ENCODE data around the gene ACOT8. TPM values are rescaled to one million over a fixed set of nuclear protein-coding genes. Genes with fewer than 3 reads are reported as not detected.

The ACOT8 gene
- total and polyA plus RNA-seq, 2 donors (not counting 3 experiments of a cell fraction or from before 2014, with no cell fraction given) = 15.5 to 50.9 TPM

DNA sequence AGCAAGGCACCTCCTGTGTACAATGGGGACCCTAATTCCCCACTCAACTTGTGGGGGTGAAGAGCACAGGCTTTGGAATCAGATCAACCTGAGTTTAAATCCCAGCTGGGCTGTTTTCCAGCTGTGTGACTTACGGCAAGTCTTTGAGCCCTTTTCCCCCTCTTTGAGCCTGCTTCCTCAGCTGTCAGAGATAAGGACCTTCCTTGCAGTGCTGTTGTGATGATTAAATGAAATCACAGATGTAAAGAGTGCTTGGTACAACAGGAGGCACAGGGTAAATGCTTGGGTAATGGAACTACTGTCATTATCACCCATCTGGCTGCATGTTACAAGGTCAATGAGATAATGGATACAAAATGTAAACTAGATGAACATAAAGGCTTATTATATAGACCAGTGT is 20.4 kb downstream of the ACOT8 start:
- H3K36me3 ChIP-seq (ENCODE audit: control insufficient read depth in 2 of 2, extremely low read depth in 1 of 2, insufficient read depth in 2 of 2, low read length in 2 of 2) = peaks cover 0 to 13% of the 10 kb centered on the region in 2 experiments
- no peaks in the 10 kb centered on the region for H3K9me1 ChIP-seq (replicated peaks; ENCODE audit: control insufficient read depth, extremely low read depth, insufficient read depth, low read length)
- no peaks in the 10 kb centered on the region for H3K27me3 ChIP-seq (ENCODE audit: control insufficient read depth in 2 of 2, insufficient read depth in 2 of 2, low read length in 2 of 2)
- H3K4me2 ChIP-seq (ENCODE audit: insufficient read depth, low read length) = no peak overlapping the region
- no TSS peak for BruUV-seq (replicated peaks)
- peaks cover 20% of the 10 kb centered on the region for H3K4me1 ChIP-seq (ENCODE audit: control insufficient read depth, extremely low read depth, insufficient read depth, low read length)
- TF ChIP-seq POLR2A (IDR thresholded peaks at IDR 0.05; ENCODE audit: low read depth, low read length) (no peak), EZH2 (IDR thresholded peaks at IDR 0.05; ENCODE audit: borderline replicate concordance, low read depth, low read length, severe bottlenecking) (no peak), MYC (IDR thresholded peaks at IDR 0.05; ENCODE audit: low read depth, low read length) (no peak), FOS (IDR thresholded peaks at IDR 0.05; ENCODE audit: borderline replicate concordance, insufficient read depth, low read length) (no peak)
- FAIRE-seq (no peak), DNase-seq (ENCODE audit: low read depth, low spot score) (peak; percentile 69)
- POLR2A ChIA-PET = no interaction called here
- H3K27ac ChIP-seq (ENCODE audit: insufficient read depth, low read depth, low read length) = no peak overlapping the region
- no peak overlapping the region for H3K4me3 ChIP-seq (replicated peaks in 1 of 3; ENCODE audit: insufficient read depth in 1 of 3, low read depth in 1 of 3, low read length in 3 of 3)
- no peaks in the 10 kb centered on the region for H4K20me1 ChIP-seq (replicated peaks; ENCODE audit: control insufficient read depth, extremely low read depth, insufficient read depth, low read length)
- H2AFZ ChIP-seq (ENCODE audit: low read depth, low read length) = no peak overlapping the region
- no peaks in the 10 kb centered on the region for H3K79me2 ChIP-seq (ENCODE audit: control insufficient read depth, insufficient read depth, low read length)
- CTCF ChIA-PET = interaction anchor here (1.8 kb wide), 1 partner anchor 13 kb away, joined by 5 read pairs; no protein-coding TSS in a partner anchor
- intact Hi-C loops (cut with micrococcal nuclease) = no loop called here
- no peak overlapping the region for H3K9ac ChIP-seq (replicated peaks; ENCODE audit: extremely low read depth, insufficient read depth, low read length)
- H3K9me3 ChIP-seq (replicated peaks; ENCODE audit: control insufficient read depth, insufficient read depth, low read length) = no peaks in the 10 kb centered on the region
- dilution Hi-C loops (cut with MboI; ENCODE audit: extremely low pct_ligation_motif_present, low sequenced_read_pairs) = no loop called here

DNA sequence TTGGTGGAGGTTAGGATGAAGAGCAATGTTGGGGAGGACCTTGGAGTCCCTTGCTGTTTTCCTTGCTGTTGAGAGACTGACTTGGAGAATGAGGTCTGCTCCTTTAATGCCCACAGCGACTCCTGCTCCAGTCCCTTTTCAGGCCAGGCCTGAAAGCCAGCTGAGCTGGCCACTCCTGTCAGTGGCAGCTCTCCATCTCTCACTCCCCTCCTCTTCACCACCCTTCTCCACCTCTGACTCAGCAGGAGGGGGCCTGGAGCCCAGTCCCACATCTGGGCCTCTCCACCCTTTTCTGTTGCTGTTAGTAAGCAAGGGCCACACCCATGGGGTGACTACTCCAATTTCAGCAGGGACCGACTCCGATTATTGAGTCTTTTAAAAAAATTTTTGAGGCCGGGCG is 21.4 kb downstream of the ACOT8 start:
- H3K27me3 ChIP-seq (ENCODE audit: control insufficient read depth in 2 of 2, insufficient read depth in 2 of 2, low read length in 2 of 2) = no peaks in the 10 kb centered on the region
- dilution Hi-C loops (cut with MboI; ENCODE audit: extremely low pct_ligation_motif_present, low sequenced_read_pairs) (no loop called here), intact Hi-C loops (cut with micrococcal nuclease) (loop anchor here (2.0 kb wide), 1 partner anchor 55 kb away; the partner anchor contains the start of genes CTSA and NEURL2)
- peaks cover 0 to 6% of the 10 kb centered on the region in 2 experiments for H3K36me3 ChIP-seq (ENCODE audit: control insufficient read depth in 2 of 2, extremely low read depth in 1 of 2, insufficient read depth in 2 of 2, low read length in 2 of 2)
- no peak overlapping the region for H3K4me3 ChIP-seq (replicated peaks in 1 of 3; ENCODE audit: insufficient read depth in 1 of 3, low read depth in 1 of 3, low read length in 3 of 3)
- H3K9ac ChIP-seq (replicated peaks; ENCODE audit: extremely low read depth, insufficient read depth, low read length) = no peak overlapping the region
- no TSS peak for BruUV-seq (replicated peaks)
- ChIA-PET CTCF (no interaction called here), POLR2A (no interaction called here)
- H3K4me2 ChIP-seq (ENCODE audit: insufficient read depth, low read length) = no peak overlapping the region
- FAIRE-seq (no peak), DNase-seq (ENCODE audit: low read depth, low spot score) (no peak)
- TF ChIP-seq EZH2 (IDR thresholded peaks at IDR 0.05; ENCODE audit: borderline replicate concordance, low read depth, low read length, severe bottlenecking) (no peak), GATA2 (IDR thresholded peaks at IDR 0.05; ENCODE audit: insufficient read depth, insufficient read length, low read depth, low read length) (no peak), POLR2AphosphoS5 (IDR thresholded peaks at IDR 0.05; ENCODE audit: insufficient read depth, low read depth, low read length) (no peak), JUN (IDR thresholded peaks at IDR 0.05; ENCODE audit: borderline replicate concordance, insufficient read depth, insufficient read length, low read depth) (no peak), POLR2A (IDR thresholded peaks at IDR 0.05; ENCODE audit: low read depth, low read length) (no peak), MYC (IDR thresholded peaks at IDR 0.05; ENCODE audit: low read depth, low read length) (no peak), FOS (IDR thresholded peaks at IDR 0.05; ENCODE audit: borderline replicate concordance, insufficient read depth, low read length) (no peak)
- TF ChIP-seq, protein P1, sequence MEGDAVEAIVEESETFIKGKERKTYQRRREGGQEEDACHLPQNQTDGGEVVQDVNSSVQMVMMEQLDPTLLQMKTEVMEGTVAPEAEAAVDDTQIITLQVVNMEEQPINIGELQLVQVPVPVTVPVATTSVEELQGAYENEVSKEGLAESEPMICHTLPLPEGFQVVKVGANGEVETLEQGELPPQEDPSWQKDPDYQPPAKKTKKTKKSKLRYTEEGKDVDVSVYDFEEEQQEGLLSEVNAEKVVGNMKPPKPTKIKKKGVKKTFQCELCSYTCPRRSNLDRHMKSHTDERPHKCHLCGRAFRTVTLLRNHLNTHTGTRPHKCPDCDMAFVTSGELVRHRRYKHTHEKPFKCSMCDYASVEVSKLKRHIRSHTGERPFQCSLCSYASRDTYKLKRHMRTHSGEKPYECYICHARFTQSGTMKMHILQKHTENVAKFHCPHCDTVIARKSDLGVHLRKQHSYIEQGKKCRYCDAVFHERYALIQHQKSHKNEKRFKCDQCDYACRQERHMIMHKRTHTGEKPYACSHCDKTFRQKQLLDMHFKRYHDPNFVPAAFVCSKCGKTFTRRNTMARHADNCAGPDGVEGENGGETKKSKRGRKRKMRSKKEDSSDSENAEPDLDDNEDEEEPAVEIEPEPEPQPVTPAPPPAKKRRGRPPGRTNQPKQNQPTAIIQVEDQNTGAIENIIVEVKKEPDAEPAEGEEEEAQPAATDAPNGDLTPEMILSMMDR (IDR thresholded peaks at IDR 0.05; ENCODE audit: extremely low read depth in 1 of 2, insufficient read depth in 1 of 2, low read depth in 1 of 2, low read length in 2 of 2) = no peak
- TF ChIP-seq, protein P2, sequence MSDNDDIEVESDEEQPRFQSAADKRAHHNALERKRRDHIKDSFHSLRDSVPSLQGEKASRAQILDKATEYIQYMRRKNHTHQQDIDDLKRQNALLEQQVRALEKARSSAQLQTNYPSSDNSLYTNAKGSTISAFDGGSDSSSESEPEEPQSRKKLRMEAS (IDR thresholded peaks at IDR 0.05; ENCODE audit: insufficient read depth, insufficient read length) = no peak
- H3K9me3 ChIP-seq (replicated peaks; ENCODE audit: control insufficient read depth, insufficient read depth, low read length) = no peaks in the 10 kb centered on the region
- peaks cover 20% of the 10 kb centered on the region for H3K4me1 ChIP-seq (ENCODE audit: control insufficient read depth, extremely low read depth, insufficient read depth, low read length)
- no peaks in the 10 kb centered on the region for H3K9me1 ChIP-seq (replicated peaks; ENCODE audit: control insufficient read depth, extremely low read depth, insufficient read depth, low read length)
- no peaks in the 10 kb centered on the region for H3K79me2 ChIP-seq (ENCODE audit: control insufficient read depth, insufficient read depth, low read length)
- no peak overlapping the region for H3K27ac ChIP-seq (ENCODE audit: insufficient read depth, low read depth, low read length)
- H4K20me1 ChIP-seq (replicated peaks; ENCODE audit: control insufficient read depth, extremely low read depth, insufficient read depth, low read length) = no peaks in the 10 kb centered on the region
- H2AFZ ChIP-seq (ENCODE audit: low read depth, low read length) = no peak overlapping the region
